ENCODE data around the gene TEX11.

Gene TEX11

GRCh38 chrX:70485466-70485865 lies 423.0 kb downstream of the TEX11 start:
- DNase-seq, result no peak

DNA sequence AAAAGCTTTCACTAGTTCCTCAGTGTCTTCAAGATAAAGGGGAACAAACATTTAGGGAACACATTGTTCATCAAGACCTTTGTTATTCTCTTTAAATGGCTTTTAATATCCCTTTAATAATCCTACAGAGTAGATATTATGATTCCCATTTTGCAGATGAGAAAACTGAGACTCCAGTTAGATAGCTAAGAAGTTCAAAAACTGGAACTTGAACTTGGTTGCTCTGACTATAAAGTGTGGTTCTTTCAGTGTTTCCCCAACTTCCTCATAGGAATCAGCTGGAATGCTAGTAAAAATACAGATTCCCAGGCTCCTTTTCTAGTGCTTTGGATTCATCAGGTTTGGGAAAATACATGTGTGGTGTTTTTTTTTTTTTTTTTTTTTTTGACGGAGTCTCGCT lies 426.2 kb downstream of the TEX11 start:
- DNase-seq, result no peak

- DNase-seq, result no peak
Measured at GRCh38 chrX:70481471-70482270, 426.8 kb downstream of the TEX11 start.

- no peak for DNase-seq
Measured at GRCh38 chrX:70480660-70481018, 427.9 kb downstream of the TEX11 start.

GRCh38 chrX:70479922-70480659 lies 428.4 kb downstream of the TEX11 start:
- no peak for DNase-seq

DNA sequence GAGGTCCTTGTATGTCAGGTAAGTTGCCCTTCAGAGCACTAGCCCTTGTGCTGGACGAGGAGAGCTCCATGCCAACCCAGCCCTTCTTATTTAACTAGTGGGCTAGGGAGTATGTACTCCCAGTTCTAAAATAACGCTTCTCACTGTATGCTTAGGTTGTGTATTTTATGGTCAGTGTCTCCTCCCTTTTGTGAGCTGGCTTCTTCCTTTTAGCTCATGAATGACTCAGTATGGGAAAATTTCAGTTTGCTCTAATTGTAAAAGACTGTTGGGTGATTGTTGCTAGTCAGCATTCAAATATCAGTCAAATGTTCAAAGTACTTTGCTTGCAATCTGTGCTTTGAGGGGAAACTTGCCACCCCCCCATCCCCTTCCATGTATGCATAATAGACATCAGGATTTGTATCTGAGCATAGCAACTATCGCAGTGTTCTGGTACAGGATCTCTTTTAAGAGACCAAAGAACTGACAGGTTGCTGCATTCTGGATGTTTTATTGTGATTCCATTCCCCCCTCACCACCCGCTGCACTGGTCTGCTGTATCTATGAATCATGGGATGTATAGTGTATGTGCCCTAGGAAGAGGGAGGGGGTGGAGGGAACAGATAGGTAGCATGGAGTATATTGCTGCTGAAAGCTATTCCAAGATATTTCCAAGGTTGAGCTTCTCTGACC lies 429.1 kb downstream of the TEX11 start:
- no peak for DNase-seq
